HG03139 (cell line): Measurements from ENCODE around the gene ETF1.

Experiments
- ATAC-seq: cut with Tn5 transposase; IDR thresholded peaks from one replicate; pipeline ENCODE4 v1.9.1; 2021; ENCODE audit not compliant: unreplicated experiment

ETF1 gene

DNA sequence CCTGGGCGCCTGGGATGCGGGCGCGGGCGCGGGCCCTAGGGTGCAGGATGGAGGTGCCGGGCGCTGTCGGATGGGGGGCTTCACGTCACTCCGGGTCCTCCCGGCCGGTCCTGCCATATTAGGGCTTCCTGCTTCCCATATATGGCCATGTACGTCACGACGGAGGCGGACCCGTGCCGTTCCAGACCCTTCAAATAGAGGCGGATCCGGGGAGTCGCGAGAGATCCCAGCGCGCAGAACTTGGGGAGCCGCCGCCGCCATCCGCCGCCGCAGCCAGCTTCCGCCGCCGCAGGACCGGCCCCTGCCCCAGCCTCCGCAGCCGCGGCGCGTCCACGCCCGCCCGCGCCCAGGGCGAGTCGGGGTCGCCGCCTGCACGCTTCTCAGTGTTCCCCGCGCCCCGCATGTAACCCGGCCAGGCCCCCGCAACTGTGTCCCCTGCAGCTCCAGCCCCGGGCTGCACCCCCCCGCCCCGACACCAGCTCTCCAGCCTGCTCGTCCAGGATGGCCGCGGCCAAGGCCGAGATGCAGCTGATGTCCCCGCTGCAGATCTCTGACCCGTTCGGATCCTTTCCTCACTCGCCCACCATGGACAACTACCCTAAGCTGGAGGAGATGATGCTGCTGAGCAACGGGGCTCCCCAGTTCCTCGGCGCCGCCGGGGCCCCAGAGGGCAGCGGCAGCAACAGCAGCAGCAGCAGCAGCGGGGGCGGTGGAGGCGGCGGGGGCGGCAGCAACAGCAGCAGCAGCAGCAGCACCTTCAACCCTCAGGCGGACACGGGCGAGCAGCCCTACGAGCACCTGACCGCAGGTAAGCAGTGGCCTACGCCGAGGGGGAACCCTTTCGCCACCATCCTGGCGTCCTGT lies 77.5 kb downstream of the ETF1 start, which contains the start of gene EGR1:
TSS of gene EGR1 (plus strand) at position 219 of the 864 bp plus-strand sequence. CDS start at position 502, 283 bp downstream.
- ATAC-seq, result peak; percentile 52

DNA sequence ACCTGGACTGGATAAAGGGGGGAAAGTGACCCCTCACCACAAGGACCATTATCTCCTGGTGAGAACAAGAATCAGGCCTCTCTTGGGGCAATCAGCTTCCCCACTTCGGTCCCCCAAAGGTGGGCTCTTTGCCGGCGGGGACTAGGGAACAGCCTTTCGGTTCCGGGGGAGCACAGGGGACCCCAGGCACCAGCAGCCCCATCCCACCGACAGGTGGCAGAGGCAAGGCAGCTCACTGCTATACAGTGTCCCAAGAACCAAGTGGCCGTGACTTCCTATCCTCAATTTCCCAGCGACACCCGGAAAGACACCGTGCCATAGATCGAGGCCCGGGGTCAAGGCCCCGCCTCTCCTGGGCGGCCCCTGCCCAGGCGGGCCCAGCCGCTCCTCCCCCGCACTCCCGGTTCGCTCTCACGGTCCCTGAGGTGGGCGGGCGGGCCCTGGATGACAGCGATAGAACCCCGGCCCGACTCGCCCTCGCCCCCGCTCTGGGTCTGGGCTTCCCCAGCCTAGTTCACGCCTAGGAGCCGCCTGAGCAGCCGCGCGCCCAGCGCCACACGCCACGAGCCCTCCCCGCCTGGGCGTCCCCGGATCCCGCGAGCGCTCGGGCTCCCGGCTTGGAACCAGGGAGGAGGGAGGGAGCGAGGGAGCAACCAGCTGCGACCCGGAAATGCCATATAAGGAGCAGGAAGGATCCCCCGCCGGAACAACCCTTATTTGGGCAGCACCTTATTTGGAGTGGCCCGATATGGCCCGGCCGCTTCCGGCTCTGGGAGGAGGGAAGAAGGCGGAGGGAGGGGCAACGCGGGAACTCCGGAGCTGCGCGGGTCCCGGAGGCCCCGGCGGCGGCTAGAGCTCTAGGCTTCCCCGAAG lies 78.4 kb downstream of the ETF1 start:
- peak; percentile 72 for ATAC-seq

DNA sequence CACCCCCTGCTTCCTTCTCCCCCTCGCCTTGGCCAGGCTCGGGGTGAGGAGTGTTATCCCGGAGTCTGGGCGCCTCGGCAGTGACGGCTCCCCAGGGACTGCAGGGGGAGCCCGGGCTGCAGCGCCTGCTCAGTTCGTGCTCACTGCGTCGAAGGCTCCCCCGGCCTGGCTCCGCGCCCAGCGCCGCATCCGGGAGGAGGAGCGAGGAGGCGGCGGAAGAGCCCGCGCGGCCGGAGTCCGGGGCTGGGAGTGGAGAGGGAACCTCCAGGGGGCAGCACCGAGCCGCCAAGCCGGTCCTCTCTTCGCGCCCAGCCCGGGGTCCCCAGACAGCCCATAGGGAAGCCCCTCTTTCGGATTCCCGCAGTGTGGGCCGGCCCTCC lies 79.0 kb downstream of the ETF1 start:
- ATAC-seq, result peak; percentile 45

DNA sequence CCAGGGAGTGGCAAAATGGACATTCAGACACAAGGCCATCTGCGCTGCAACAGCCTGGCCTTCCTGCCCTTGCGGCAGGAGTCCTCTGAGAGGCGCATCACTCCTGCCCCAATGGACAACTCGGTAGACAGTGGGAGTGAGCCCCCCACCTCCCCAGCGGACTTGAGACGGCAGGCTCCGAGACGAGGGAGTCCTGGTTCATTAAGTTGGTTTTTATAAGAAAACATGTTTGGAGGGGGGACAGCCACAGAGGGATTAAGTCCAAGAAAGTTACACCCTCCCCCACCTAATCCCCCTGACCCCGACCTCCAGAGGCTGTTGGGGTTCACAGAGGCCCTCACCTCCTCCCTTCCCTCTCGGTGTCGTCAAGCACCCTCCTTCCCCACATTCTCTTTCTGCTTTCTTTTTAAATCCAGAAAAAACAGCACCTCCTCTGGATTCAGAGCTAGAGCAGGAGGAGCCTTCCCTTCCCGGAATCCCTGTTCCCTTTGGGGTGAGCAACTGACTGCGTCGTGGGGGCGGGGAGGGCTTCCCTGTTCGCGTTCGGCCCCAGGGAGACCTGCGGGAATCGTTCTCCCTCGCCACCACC lies 79.5 kb downstream of the ETF1 start:
- ATAC-seq, result no peak

DNA sequence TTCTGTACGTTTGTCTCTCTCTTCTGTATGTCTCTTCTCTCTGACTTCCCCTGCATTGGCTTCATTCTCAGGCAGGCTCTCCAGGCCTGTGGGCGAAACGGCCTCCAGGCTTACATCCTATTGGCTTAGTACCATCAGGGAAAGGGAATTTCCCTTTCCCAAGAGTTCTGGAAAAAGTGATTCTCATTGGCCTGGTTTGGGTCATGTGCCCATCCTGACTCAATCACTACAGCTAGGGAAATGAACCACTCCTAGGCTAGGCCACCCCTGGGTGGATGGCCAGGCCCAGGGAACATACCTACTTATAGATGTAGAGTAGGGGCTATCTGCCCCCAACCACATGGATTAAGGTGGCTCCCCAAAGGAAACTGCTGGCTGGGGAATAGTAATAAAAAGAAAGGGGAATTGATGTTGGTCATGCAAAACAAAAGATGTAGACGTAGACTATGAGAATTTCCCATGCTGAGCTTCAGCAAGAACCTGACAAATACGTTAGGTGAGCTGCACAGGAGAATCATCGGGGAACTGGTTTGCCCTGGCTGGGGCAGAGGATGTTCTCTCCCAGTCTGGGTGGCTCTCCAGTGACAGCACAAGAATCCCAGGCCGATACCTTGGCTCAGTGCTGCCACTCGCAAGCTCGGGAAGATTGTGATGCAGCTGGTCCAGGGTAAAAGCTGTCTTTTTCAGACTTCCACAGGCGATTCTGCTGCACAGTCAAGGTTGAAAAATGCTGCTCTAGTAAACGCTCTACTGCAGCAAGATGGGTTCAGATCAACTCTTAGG lies 81.5 kb downstream of the ETF1 start:
- ATAC-seq, result no peak

DNA sequence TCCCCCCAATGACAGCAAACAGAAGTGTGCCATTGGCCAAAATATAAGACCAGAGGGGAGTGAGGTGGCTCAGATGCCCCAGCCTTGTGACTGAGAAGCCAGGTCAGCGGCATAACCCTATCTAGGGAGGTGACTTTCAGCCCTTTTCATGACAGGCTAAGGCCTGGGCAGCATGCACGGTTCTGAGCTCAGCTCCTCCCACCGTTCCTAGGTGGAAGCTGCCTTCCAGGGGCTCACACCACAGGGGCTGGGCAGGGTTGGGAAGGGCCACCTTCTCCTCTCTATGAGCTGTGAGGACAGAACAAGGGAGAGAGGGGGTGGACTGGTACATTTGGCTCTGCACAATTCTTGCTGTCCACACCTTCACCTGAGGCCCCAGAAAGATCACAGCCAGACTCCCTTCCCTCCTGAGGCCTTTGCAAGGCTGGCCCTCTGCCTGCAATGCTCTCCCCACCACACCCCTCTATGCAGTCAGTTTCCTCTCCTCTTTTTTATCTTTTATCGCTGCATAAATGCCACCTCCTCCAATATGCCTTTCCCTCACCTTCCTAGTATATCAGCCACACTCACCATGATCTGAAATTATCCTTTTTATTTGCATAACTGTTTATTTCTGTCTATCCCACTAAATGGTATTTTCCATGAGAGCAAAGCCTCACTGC lies 82.9 kb downstream of the ETF1 start:
- no peak for ATAC-seq

DNA sequence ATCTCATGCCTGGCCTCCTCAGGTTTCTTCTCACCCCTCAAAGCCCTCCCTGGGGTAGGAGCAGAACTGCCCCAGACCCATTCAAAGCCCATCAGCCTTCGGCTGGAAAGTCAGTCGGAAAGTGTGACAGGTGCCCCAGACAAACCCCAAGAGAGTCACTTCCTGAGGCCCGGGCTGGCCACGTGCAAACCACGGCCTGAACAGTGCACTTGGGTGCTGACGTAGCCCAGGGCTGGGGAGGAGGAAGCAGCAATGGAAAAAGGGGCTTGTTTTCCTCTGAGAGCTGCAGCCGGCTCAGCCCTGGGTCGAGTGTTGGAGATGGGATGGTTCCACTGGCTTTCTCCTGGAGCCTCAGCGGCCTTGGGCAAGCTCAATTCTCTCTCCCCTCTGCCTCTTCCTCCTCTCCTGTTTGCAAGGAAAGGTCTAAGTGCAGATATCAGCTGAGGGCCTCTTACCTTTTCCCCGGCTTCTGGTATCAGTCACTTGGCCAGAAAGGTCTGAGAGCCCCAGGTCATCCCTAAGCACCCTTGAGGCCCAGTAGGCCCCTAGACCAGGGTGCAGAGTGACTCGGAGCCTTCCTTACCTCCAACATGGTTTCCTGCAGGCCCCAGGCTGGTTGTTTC lies 83.6 kb downstream of the ETF1 start:
- ATAC-seq, result no peak

DNA sequence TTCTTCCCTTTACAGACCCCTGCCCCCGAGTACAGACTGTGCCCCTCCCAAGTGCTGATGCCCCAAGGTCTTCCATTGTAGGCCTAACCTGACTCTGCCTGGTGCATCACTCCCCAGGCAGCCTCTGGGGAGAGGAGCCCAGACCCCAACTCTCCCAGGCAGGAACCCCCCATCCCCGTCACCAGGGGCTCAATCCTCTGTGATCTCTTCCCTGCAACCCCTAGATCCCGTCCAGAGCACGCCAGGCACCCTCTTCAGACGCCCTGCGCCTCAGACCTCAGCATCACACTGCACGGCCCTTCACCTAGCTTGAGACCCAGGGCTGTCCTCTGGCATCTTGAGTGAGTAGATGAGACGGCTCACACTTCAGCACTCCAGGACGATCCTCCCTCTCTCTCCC lies 84.2 kb downstream of the ETF1 start:
- ATAC-seq, result no peak

DNA sequence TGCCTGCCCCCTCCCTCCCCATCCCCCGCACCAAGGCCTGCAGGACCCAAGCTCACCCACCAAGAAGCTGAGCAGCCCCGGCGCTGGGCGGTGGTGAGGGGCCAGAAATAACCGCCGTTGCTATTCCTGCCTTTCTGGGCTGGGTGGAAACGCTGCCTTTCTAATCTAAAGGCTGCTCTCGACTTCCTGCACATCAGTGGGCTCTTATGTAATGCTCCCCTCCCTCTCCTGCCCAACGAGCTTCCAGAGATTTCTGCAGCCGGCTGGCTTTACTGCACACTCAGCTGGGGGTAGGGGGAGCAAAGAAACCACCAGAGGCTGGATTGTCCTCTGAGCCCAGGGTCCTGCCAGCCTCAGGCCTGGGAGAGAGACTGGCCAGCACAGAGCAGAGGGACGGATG lies 84.7 kb downstream of the ETF1 start:
- ATAC-seq, result no peak

DNA sequence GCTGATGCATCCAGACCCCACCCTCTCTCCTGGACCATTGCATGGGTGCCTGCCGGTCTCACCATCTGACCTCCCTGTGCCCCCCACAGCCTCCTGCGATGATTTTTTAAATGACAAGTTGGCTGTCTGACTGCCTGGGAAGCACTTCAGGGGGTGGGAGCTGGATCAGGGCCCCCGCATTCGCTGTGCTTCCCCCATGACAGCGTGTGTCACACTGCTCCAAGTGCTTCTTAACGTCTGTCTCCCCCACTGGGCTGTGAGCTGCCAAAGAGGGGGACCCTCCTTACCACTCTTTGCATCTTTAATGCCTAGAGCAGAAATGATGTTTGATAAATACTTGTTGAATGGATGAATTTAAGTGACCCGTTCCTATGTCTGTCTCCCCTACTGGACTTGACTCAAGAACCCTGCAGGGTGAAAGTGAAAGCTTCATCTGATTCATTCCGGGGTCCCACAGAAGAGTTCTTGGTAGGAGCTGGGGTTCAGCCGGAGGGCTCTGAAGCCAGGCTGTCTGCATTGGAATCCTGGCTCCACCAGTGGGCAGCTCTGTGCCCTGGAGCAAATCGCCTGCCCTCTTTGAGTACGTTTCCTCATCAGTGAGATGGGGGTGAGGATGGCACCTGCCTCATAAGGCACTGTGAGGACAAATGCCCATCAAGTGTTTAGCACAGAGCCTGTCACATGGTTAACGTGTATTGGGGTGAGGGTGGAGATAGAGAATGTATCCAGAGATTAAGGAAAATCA lies 85.3 kb downstream of the ETF1 start:
- no peak for ATAC-seq
